HG02759 (cell line): ENCODE data around the gene TRAF2.

ENCODE experiments used
- ATAC-seq: cut with Tn5 transposase; IDR thresholded peaks from one replicate; pipeline ENCODE4 v1.9.1; 2021; ENCODE audit warnings: mild to moderate bottlenecking, moderate library complexity; ENCODE audit not compliant: unreplicated experiment

The TRAF2 gene

DNA sequence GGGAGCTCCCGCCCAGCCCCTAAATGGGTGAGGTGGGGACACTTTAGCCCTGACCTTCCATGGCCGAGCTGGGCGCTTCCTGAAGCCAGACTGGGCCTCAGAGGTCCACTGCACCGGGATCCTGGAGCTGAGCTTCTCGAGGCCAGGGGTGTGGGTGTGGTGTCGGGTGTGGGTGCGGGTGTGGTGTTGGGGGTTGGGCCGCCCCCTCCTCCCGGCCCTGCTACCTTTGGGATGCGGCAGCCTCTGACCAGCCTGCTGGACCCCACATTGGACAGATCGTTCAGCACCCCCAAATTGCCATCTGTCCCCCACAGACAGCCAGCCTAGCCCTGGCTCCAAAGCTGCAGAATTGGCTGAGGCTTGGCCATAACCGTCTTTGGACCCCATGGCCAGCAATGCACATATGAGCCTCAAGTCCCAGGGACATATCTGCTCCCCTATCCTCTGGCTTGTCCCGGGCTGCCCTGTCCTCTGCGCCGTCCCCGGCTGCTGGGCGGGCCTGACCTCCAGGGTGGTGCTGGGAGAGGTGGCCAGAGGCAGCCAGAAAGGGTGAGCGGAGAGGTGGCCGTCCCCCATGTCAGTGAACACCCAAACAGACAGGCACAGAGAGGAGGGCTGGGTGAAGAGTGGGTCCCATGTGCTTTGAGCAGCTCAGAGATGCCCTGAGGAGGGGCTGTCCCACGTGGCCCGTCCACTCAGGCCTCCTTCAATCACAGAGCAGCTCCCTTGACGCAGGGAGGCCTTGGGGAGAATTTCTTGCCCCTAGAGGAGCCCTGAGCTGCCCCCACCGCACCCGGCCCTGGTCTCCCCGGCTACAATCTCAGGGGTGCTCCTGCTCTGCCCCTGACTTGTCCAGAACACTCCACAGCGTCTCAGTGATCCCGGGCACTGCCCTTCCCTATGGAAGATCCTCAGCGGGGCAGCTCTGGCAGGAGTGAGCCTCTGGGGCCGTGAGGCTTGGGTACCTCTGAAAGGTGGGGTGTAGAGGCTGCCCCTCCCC is 87.6 kb downstream of the TRAF2 start:
- no peak for ATAC-seq

- ATAC-seq, result no peak
Observed at GRCh38 chr9:136974817-136975535, 88.7 kb downstream of the TRAF2 start.

DNA sequence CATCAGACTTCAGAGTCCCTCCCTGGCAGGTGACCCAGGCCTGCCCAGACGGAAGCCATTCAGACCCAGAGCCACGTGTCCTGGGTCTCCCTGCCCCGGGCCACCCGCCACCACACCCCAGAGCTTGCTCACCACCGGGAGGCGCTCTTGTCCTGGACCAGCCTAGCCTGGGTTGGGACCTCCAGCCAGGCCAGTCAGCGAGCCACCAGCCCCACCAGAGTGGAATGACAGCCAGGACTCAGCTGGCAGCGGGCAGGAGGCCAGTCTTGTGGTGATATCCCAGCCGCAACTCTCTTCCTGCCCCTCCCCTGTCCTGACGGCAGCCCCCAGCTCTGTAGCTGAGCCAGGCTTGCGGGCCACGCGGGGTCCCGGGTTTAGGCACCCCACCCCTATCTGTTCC is 89.3 kb downstream of the TRAF2 start:
- no peak for ATAC-seq
